GM10266 (cell line): ENCODE measurements around the gene CHPF2.

ENCODE experiments used
- DNase-seq: peaks from one replicate; pipeline ENCODE4 v3.0.0; 2012; ENCODE audit errors: extremely low spot score
- CTCF ChIP-seq: IDR thresholded peaks from 2 replicates; pipeline ENCODE4 v1.5.1; 2012; ENCODE audit warnings: mild to moderate bottlenecking, low read depth; ENCODE audit not compliant: control insufficient read depth, insufficient read depth; ENCODE audit errors: missing control alignments

CHPF2 gene

GRCh38 chr7:151248346-151249033 is 16.2 kb downstream of the CHPF2 start, which contains the start of gene SMARCD3:
SMARCD3 (minus strand) TSS chr7:151248694; CDS start chr7:151248562, 132 bp downstream.
- TF ChIP-seq CTCF = no peak
- DNase-seq = peak; percentile 60

DNA sequence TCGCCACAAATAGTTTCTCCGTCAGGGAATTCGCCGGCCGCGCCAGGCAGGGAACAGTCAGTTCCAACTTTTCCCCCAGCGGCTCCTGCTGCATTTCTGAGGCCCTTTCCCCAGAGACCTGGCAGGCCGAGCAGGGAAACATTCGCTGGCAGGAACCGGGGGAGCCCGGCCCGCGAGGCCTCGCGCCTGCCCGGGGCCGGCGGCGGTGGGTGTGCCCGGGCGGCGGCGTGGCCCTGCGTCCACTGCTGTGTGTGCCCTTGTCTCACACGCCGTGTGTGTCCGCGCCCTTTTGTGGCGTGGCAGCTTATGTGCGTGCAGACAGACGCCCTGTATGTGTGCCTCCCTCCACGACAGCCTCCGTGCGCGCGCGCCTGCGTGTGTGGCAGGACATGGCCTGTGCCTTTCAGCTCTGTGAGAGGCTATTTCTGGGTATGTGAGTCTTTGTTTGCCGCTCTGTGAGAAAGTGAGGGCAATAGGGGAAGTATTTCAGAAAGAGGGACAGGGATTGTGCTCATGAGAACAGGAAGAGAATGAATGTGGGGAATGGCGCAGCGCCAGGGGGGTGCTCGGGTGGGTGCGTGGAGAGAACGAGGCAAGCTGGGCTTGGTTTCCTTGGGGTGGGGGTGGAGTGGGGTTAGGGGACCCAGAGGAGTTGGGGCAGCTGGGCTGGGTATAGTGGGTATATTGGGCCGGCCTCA is 16.9 kb downstream of the CHPF2 start:
- peak; percentile 56 for DNase-seq
- TF ChIP-seq CTCF = no peak

DNA sequence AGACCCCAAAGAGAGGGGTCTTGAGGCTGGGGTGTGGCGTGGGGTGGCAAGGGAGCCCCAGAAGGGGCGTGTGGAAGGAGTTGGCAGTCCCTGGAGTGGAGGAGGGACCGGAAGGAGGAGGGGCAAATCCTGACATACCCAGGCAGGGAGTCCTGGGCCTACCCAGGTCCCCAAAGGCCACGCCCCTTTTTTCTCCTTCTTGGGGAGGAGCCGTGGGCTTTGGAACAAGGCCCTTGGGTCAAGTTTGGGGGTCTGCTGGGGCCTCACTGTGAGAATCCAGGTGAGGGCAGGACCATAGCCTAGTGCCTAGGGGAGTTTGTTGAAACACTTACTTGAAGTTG is 17.4 kb downstream of the CHPF2 start:
- no peak for TF ChIP-seq CTCF
- DNase-seq = no peak

GRCh38 chr7:151250181-151251132 is 18.2 kb downstream of the CHPF2 start:
- no peak for DNase-seq

DNA sequence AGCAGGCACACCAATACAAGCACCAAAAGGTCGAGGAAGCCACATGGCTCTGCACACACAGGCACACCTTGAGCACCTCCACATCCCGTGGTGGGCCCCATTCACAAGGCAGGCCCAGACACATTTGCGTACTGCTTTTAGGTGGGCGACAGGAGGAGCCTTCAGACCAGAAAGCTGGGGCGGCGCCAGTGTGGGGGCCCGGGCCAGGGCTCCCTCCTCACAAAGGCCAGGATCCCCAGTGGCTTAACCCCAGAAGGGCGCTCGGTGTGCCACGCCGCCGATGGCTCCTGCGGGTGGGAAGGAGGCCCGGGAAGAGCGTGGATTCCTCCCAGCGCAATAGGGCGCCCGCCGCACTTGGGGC is 19.0 kb downstream of the CHPF2 start:
- no peak for DNase-seq
- TF ChIP-seq CTCF = no peak

More at GRCh38 chr7:151250181-151251132, 18.2 kb downstream of the CHPF2 start:
- no peak for TF ChIP-seq CTCF

GRCh38 chr7:151251689-151252560 is 19.6 kb downstream of the CHPF2 start:
- no peak for DNase-seq
- TF ChIP-seq CTCF = no peak
